Stimulated activated naive CD8-positive, alpha-beta T cell treated with anti-CD3 and anti-CD28 coated beads, Interleukin-15, amount 100 ng/mL, for 72 hours (primary cell): ENCODE data around the gene S1PR2.
"Not testable (repeated sequence)": the region's sequence is repeated elsewhere in the genome, so short reads cannot be mapped to it uniquely, and the experiment has no call there.

ENCODE experiments used
- ATAC-seq: fragments of 150-1000 bp; cut with Tn5 transposase; 2 replicates; pipeline ENCODE4 v1.10.0; 2021; ENCODE audit warnings: mild to moderate bottlenecking, moderate library complexity
- DNase-seq, 2 donors: peaks; one replicate each; pipeline ENCODE4 v3.0.0; 2021 to 2022
- H3K27ac Mint-ChIP-seq, 2 donors: one replicate each; pipeline ENCODE4 v1.8.0; 2022; ENCODE audit warnings: mild to moderate bottlenecking in 2 of 2, mixed read lengths in 2 of 2, moderate library complexity in 2 of 2
- H3K27me3 Mint-ChIP-seq: one replicate; pipeline ENCODE4 v1.8.0; 2022; ENCODE audit warnings: mixed read lengths
- H3K4me1 Mint-ChIP-seq: one replicate; pipeline ENCODE4 v1.8.0; 2022; ENCODE audit warnings: mild to moderate bottlenecking, mixed read lengths
- H3K4me3 Mint-ChIP-seq, 2 donors: one replicate each; pipeline ENCODE4 v1.8.0; 2022; ENCODE audit warnings: mild to moderate bottlenecking in 2 of 2, mixed read lengths in 2 of 2, moderate library complexity in 1 of 2
- H3K9me3 Mint-ChIP-seq, 2 donors: one replicate each; pipeline ENCODE4 v1.8.0; 2022; ENCODE audit warnings: mixed read lengths in 2 of 2

The S1PR2 gene

GRCh38 chr19:10193790-10194499 lies 37.2 kb downstream of the S1PR2 start:
- H3K9me3 Mint-ChIP-seq, result no peaks in the 10 kb centered on the region
- DNase-seq (no peak), ATAC-seq (no peak)
- H3K27ac Mint-ChIP-seq, result peak overlapping the region; percentile 98 to 99
- H3K27me3 Mint-ChIP-seq, result no peaks in the 10 kb centered on the region
- peaks cover 53% of the 10 kb centered on the region for H3K4me1 Mint-ChIP-seq
- H3K4me3 Mint-ChIP-seq, result peak overlapping the region; percentile 91 to 95

DNA sequence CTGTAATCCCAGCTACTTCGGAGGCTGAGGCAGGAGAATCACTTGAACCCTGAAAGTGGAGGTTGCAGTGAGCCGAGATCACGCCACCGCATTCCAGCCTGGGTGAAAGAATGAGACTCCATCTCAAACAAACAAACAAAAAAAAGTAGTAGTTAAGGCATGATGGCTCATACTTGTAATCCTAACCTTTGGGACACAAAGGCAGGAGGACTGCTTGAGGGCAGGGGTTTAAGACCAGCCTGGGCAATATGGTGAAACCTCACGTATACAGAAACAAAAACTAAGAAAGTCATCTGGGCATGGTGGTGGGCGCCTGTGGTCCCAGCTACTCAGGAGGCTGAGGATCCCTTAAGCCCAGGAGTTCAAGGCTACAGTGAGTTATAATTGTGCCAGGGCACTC lies 38.2 kb downstream of the S1PR2 start:
- H3K27me3 Mint-ChIP-seq, result no peaks in the 10 kb centered on the region
- H3K27ac Mint-ChIP-seq, result peak overlapping the region; percentile 98 to 99
- H3K9me3 Mint-ChIP-seq, result no peaks in the 10 kb centered on the region
- peaks cover 57% of the 10 kb centered on the region for H3K4me1 Mint-ChIP-seq
- ATAC-seq, result no peak
- peak in 1 of 2 donors; percentile 19 for DNase-seq
- H3K4me3 Mint-ChIP-seq, result peak overlapping the region; percentile 91 to 95

GRCh38 chr19:10191347-10191746 lies 39.8 kb downstream of the S1PR2 start:
- H3K9me3 Mint-ChIP-seq, result no peaks in the 10 kb centered on the region
- H3K4me1 Mint-ChIP-seq, result peaks cover 68% of the 10 kb centered on the region
- H3K27me3 Mint-ChIP-seq, result no peaks in the 10 kb centered on the region
- H3K4me3 Mint-ChIP-seq, result peak overlapping the region in 1 of 2 donors; percentile 15
- no peak for DNase-seq
- no peak for ATAC-seq
- H3K27ac Mint-ChIP-seq, result no peak overlapping the region

- Mint-ChIP-seq H3K4me1 (peaks cover 68% of the 10 kb centered on the region), H3K9me3 (no peaks in the 10 kb centered on the region), H3K27me3 (no peaks in the 10 kb centered on the region), H3K27ac (peak overlapping the region in 1 of 2 donors; percentile 76), H3K4me3 (peak overlapping the region; percentile 41 to 54)
- ATAC-seq, result no peak
- DNase-seq, result no peak
Measured at GRCh38 chr19:10190026-10190425, 41.1 kb downstream of the S1PR2 start.

DNA sequence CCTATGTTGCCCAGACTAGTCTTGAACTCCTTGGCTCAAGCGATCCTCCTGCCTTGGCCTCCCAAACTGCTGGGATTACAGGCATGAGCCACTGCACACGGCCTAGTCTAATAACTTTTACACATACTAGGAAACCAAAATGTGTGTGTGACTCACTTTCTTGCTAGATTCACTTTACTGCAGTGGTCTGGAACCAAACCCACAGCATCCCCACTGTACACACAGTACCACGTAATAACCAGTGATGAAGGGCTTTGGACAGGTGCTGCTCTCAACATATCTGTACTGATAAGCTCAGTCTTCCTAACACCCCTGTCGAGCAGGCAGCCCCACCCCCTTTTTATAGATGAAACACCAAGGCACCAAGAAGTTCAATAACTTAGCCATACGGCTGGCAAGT lies 41.5 kb downstream of the S1PR2 start:
- peak overlapping the region; percentile 41 to 54 for H3K4me3 Mint-ChIP-seq
- peak in 1 of 2 donors; percentile 60 for DNase-seq
- no peaks in the 10 kb centered on the region for H3K9me3 Mint-ChIP-seq
- peak; percentile 84 for ATAC-seq
- peak overlapping the region in 1 of 2 donors; percentile 76 for H3K27ac Mint-ChIP-seq
- H3K27me3 Mint-ChIP-seq, result no peaks in the 10 kb centered on the region
- peaks cover 72% of the 10 kb centered on the region for H3K4me1 Mint-ChIP-seq

DNA sequence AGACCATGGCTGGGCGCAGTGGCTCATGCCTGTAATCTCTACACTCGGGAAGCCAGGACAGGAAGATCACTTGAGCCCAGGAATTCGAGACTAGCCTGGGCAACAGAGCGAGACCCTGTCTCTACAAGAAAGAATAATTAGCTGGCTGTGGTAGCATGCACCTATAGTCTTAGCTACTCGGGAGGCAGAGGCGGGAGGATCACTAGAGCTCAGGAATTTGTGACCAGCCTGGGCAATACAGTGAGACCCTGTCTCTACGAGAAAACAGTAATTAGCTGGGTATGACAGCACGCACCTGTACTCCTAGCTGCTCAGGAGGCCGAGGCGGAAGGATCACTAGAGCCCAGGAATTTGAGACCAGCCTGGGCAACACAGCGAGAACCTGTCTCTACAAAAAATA lies 43.8 kb downstream of the S1PR2 start:
- H3K27ac Mint-ChIP-seq, result peak overlapping the region in 1 of 2 donors; percentile 76
- ATAC-seq (no peak), DNase-seq (no peak)
- no peak overlapping the region for H3K4me3 Mint-ChIP-seq
- no peaks in the 10 kb centered on the region for H3K27me3 Mint-ChIP-seq
- H3K4me1 Mint-ChIP-seq, result peaks cover 66% of the 10 kb centered on the region
- H3K9me3 Mint-ChIP-seq, result no peaks in the 10 kb centered on the region

DNA sequence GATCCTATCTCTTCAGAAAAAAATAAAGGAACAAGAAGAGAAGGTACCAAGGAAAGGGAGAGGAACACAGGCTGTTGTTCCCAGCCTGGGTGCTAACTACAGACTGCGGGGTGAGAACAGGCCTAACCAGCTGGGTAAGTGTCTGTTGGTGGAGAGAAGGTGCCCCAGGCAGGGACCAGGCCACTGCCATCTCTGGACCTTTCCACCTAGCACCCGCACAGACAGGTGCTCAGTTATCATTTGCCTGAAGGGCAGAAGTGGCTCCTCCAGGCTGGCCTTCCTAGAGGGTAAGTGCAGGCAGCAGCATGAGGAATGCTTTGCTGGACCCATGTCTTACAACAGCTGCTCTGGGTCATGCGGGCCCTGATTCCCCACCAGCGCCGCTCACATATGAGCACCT lies 46.5 kb downstream of the S1PR2 start:
- Mint-ChIP-seq H3K27ac (peak overlapping the region; percentile 44 to 86), H3K27me3 (no peaks in the 10 kb centered on the region), H3K4me3 (peak overlapping the region in 1 of 2 donors; percentile 22), H3K4me1 (peaks cover 52% of the 10 kb centered on the region), H3K9me3 (no peaks in the 10 kb centered on the region)
- DNase-seq (no peak), ATAC-seq (no peak)

GRCh38 chr19:10183926-10184325 lies 47.2 kb downstream of the S1PR2 start:
- peak; percentile 43 for ATAC-seq
- no peak for DNase-seq
- peaks cover 48% of the 10 kb centered on the region for H3K4me1 Mint-ChIP-seq
- peak overlapping the region in 1 of 2 donors; percentile 3 for H3K4me3 Mint-ChIP-seq
- peak overlapping the region; percentile 81 to 86 for H3K27ac Mint-ChIP-seq
- H3K27me3 Mint-ChIP-seq, result no peaks in the 10 kb centered on the region
- no peaks in the 10 kb centered on the region for H3K9me3 Mint-ChIP-seq

GRCh38 chr19:10182847-10183246 lies 48.3 kb downstream of the S1PR2 start:
- ATAC-seq (no peak), DNase-seq (no peak)
- no peak overlapping the region for H3K4me3 Mint-ChIP-seq
- H3K4me1 Mint-ChIP-seq, result peaks cover 37% of the 10 kb centered on the region
- H3K27me3 Mint-ChIP-seq, result no peaks in the 10 kb centered on the region
- H3K27ac Mint-ChIP-seq, result no peak overlapping the region
- no peaks in the 10 kb centered on the region for H3K9me3 Mint-ChIP-seq

GRCh38 chr19:10182076-10182475 lies 49.1 kb downstream of the S1PR2 start:
- ATAC-seq (no peak), DNase-seq (no peak)
- Mint-ChIP-seq H3K4me1 (peaks cover 30% of the 10 kb centered on the region), H3K27ac (peak overlapping the region in 1 of 2 donors; percentile 59), H3K27me3 (no peaks in the 10 kb centered on the region), H3K9me3 (no peaks in the 10 kb centered on the region), H3K4me3 (no peak overlapping the region)

DNA sequence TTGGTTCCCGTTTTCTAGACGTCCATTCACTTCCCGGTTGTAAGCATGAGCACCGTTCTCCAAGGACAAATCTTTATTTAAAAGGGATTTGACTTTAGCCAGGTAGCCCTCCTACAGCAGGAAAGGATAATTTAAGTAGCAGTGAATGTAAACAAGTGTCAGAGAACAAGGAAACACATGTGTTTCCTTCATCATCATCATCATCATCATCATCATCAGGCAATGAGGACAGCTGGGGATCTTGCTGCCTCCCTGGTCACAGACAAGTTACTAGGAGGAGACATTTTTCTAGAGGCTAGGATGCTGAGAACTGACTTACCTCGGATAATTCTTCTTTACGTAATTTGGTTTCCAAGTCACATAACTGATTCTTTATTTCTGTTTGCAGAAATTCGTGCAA lies 50.7 kb downstream of the S1PR2 start:
- DNase-seq (no peak), ATAC-seq (no peak)
- no peak overlapping the region for H3K27ac Mint-ChIP-seq

GRCh38 chr19:10180024-10180423 lies 51.1 kb downstream of the S1PR2 start:
- H3K9me3 Mint-ChIP-seq, DNase-seq, H3K27me3 Mint-ChIP-seq, ATAC-seq, H3K4me3 Mint-ChIP-seq: not testable (repeated sequence)
- peaks cover 17% of the 10 kb centered on the region for H3K4me1 Mint-ChIP-seq
- H3K27ac Mint-ChIP-seq, result peak overlapping the region in 1 of 2 donors; percentile 42

More for the DNA sequence above, 50.7 kb downstream of the S1PR2 start:
- peaks cover 17% of the 10 kb centered on the region for H3K4me1 Mint-ChIP-seq
- no peaks in the 10 kb centered on the region for H3K9me3 Mint-ChIP-seq
- H3K4me3 Mint-ChIP-seq, result no peak overlapping the region
- H3K27me3 Mint-ChIP-seq, result no peaks in the 10 kb centered on the region

- no peak overlapping the region for H3K27ac Mint-ChIP-seq
- H3K9me3 Mint-ChIP-seq, result no peaks in the 10 kb centered on the region
- ATAC-seq (no peak), DNase-seq (no peak)
- no peak overlapping the region for H3K4me3 Mint-ChIP-seq
- H3K4me1 Mint-ChIP-seq, result peaks cover 6% of the 10 kb centered on the region
- no peaks in the 10 kb centered on the region for H3K27me3 Mint-ChIP-seq
Measured at GRCh38 chr19:10173527-10173926, 57.6 kb downstream of the S1PR2 start.
